Measurements from ENCODE around the gene SIN3B. TPM values are rescaled to one million over a fixed set of nuclear protein-coding genes. Genes with fewer than 3 reads are reported as not detected.
"Not testable (repeated sequence)": the region's sequence is repeated elsewhere in the genome, so short reads cannot be mapped to it uniquely, and the experiment has no call there.

Gene SIN3B
- total RNA-seq, 4 donors from 2014 or later = 75.2 to 152 (median 86.3) TPM

- Histone ChIP-seq H3K27me3 (no peaks in the 10 kb centered on the region), H3K4me3 (no peak overlapping the region), H3K4me1 (peaks cover 0 to 18% (median 0%) of the 10 kb centered on the region in 4 donors), H3K9me3 (no peaks in the 10 kb centered on the region), H3K27ac (peak overlapping the region in 2 of 4 donors; percentile 22 to 26), H3K36me3 (peaks cover 2 to 84% (median 33%) of the 10 kb centered on the region in 3 donors)
- no peak for DNase-seq (ENCODE audit: low spot score in 2 of 2)
- TF ChIP-seq EP300 (IDR thresholded peaks at IDR 0.05) (no peak), POLR2A (IDR thresholded peaks at IDR 0.05) (no peak)
- TF ChIP-seq, protein P1, sequence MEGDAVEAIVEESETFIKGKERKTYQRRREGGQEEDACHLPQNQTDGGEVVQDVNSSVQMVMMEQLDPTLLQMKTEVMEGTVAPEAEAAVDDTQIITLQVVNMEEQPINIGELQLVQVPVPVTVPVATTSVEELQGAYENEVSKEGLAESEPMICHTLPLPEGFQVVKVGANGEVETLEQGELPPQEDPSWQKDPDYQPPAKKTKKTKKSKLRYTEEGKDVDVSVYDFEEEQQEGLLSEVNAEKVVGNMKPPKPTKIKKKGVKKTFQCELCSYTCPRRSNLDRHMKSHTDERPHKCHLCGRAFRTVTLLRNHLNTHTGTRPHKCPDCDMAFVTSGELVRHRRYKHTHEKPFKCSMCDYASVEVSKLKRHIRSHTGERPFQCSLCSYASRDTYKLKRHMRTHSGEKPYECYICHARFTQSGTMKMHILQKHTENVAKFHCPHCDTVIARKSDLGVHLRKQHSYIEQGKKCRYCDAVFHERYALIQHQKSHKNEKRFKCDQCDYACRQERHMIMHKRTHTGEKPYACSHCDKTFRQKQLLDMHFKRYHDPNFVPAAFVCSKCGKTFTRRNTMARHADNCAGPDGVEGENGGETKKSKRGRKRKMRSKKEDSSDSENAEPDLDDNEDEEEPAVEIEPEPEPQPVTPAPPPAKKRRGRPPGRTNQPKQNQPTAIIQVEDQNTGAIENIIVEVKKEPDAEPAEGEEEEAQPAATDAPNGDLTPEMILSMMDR (IDR thresholded peaks at IDR 0.05) = no peak
- WGBS, 2 donors = 88 to 90% methylated on average over 1 of the region's 1 CpG
Measured at GRCh38 chr19:16874250-16874977, 45.2 kb downstream of the SIN3B start.

DNA sequence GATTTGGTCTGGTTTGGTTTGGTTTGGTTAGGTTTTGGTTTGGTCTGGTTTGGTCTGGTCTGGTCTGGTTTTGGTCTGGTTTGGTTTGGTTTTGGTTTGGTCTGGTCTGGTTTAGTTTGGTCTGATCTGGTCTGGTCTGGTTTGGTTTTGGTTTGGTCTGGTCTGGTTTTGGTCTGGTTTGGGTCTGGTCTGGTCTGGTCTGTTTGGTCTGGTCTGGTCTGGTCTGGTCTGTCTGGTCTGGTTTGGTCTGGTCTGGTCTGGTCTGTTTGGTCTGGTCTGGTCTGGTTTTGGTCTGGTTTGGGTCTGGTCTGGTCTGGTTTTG lies 45.7 kb downstream of the SIN3B start:
- Histone ChIP-seq H3K4me1 (peaks cover 0 to 18% (median 0%) of the 10 kb centered on the region in 4 donors), H3K27ac (peak overlapping the region in 1 of 4 donors; percentile 26), H3K36me3 (peaks cover 2 to 84% (median 28%) of the 10 kb centered on the region in 3 donors)
- H3K27me3 ChIP-seq; H3K9me3 ChIP-seq; H3K4me3 ChIP-seq; DNase-seq (ENCODE audit: low spot score in 2 of 2): not testable (repeated sequence)

GRCh38 chr19:16875584-16876555 lies 46.7 kb downstream of the SIN3B start:
- TF ChIP-seq EP300 (IDR thresholded peaks at IDR 0.05) = no peak
- TF ChIP-seq POLR2A (IDR thresholded peaks at IDR 0.05) = no peak
- TF ChIP-seq, protein P1 (IDR thresholded peaks at IDR 0.05) = no peak
- 89 to 95% methylated on average over 31 to 37 of the region's 39 CpGs for WGBS, 2 donors
- Histone ChIP-seq H3K9me3 (peaks cover 0 to 6% (median 0%) of the 10 kb centered on the region in 4 donors), H3K4me1 (peaks cover 0 to 18% (median 0%) of the 10 kb centered on the region in 4 donors), H3K36me3 (peaks cover 2 to 84% (median 23%) of the 10 kb centered on the region in 3 donors), H3K27me3 (no peaks in the 10 kb centered on the region), H3K27ac (no peak overlapping the region), H3K4me3 (no peak overlapping the region)
- no peak for DNase-seq (ENCODE audit: low spot score in 2 of 2)

DNA sequence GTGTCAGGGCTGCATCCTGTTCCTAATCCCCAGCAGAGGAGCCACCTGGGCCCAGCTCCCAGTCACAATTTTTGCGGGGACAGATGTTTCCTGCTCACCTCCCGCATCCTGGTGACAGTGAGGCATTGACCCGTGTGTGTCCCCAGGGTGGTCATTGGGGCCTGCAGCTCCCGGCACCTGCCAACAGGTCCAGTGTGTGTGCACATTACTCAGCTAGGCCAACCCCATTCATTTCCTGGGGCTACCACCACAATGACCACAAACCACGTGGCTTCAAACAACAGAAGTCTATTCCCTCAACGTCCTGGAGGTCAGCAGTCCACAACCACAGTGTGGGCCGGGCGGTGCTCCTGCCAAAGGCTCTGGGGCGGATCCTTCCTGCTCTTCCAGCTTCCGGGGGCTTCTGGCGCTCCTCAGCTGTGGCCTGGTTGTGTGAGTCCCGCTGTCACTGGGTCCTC lies 47.7 kb downstream of the SIN3B start:
- TF ChIP-seq POLR2A (IDR thresholded peaks at IDR 0.05) = no peak
- no peak for TF ChIP-seq EP300 (IDR thresholded peaks at IDR 0.05)
- TF ChIP-seq, protein P1 (IDR thresholded peaks at IDR 0.05) = no peak
- 71% methylated on average over 8 of the region's 12 CpGs; no CpG with 5 or more reads in 1 of the 2 donors for WGBS, 2 donors
- Histone ChIP-seq H3K9me3 (peaks cover 0 to 16% (median 0%) of the 10 kb centered on the region in 4 donors), H3K27me3 (no peaks in the 10 kb centered on the region), H3K36me3 (peaks cover 2 to 80% (median 22%) of the 10 kb centered on the region in 3 donors), H3K4me3 (no peak overlapping the region), H3K4me1 (peaks cover 0 to 18% (median 0%) of the 10 kb centered on the region in 4 donors), H3K27ac (no peak overlapping the region)
- no peak for DNase-seq (ENCODE audit: low spot score in 2 of 2)

GRCh38 chr19:16877581-16877980 lies 48.4 kb downstream of the SIN3B start:
- Histone ChIP-seq H3K4me3 (no peak overlapping the region), H3K27me3 (no peaks in the 10 kb centered on the region), H3K36me3 (peaks cover 2 to 73% (median 19%) of the 10 kb centered on the region in 3 donors), H3K4me1 (peaks cover 0 to 18% (median 0%) of the 10 kb centered on the region in 4 donors), H3K9me3 (peaks cover 0 to 23% (median 0%) of the 10 kb centered on the region in 4 donors), H3K27ac (no peak overlapping the region)
- TF ChIP-seq, protein P1 (IDR thresholded peaks at IDR 0.05) = no peak
- TF ChIP-seq POLR2A (IDR thresholded peaks at IDR 0.05) = no peak
- TF ChIP-seq EP300 (IDR thresholded peaks at IDR 0.05) = no peak
- DNase-seq (ENCODE audit: low spot score in 2 of 2) = no peak
- WGBS, 2 donors = 81 to 89% methylated on average over 11 of the region's 11 CpGs
